Parathyroid adenoma (tissue), 2 donors: ENCODE results near the gene CTDSP2.

ENCODE experiments used
- H2AFZ ChIP-seq: fragments of 300-600 bp; sonication (generic); one replicate; pipeline ENCODE4 v1.7.0; 2017; ENCODE audit warnings: antibody characterized with exemption, mild to moderate bottlenecking
- H3K27ac ChIP-seq: fragments of 300-600 bp; sonication (generic); one replicate; pipeline ENCODE4 v1.7.0; 2017
- H3K27me3 ChIP-seq: fragments of 300-600 bp; sonication (generic); one replicate; pipeline ENCODE4 v1.7.0; 2017; ENCODE audit warnings: low read length; ENCODE audit not compliant: control insufficient read depth, insufficient read depth
- H3K36me3 ChIP-seq: fragments of 300-600 bp; sonication (generic); one replicate; pipeline ENCODE4 v1.7.0; 2017; ENCODE audit warnings: low read length; ENCODE audit not compliant: control insufficient read depth, insufficient read depth
- H3K4me1 ChIP-seq: fragments of 300-600 bp; sonication (generic); one replicate; pipeline ENCODE4 v1.7.0; 2017; ENCODE audit warnings: control low read depth
- H3K4me2 ChIP-seq: fragments of 300-600 bp; sonication (generic); one replicate; pipeline ENCODE4 v1.7.0; 2017; ENCODE audit warnings: low read length
- H3K4me3 ChIP-seq: fragments of 300-600 bp; sonication (generic); one replicate; pipeline ENCODE4 v1.7.0; 2017; ENCODE audit warnings: low read depth, low read length
- H3K79me2 ChIP-seq: fragments of 300-600 bp; sonication (generic); one replicate; pipeline ENCODE4 v1.7.0; 2017; ENCODE audit warnings: control low read depth
- H3K9ac ChIP-seq: fragments of 300-600 bp; sonication (generic); one replicate; pipeline ENCODE4 v1.7.0; 2017; ENCODE audit warnings: mild to moderate bottlenecking
- H3K9me3 ChIP-seq: fragments of 300-600 bp; sonication (generic); one replicate; pipeline ENCODE4 v1.7.0; 2017; ENCODE audit warnings: low read length; ENCODE audit not compliant: control insufficient read depth
- TF ChIP-seq, protein P1 (sequence below): fragments of 300-600 bp; sonication (generic); IDR thresholded peaks from one replicate; pipeline ENCODE4 v1.7.0; 2017; ENCODE audit warnings: antibody characterized with exemption, mild to moderate bottlenecking
- donor health status: primary hyperparathyroidism.

The CTDSP2 gene, protein sequence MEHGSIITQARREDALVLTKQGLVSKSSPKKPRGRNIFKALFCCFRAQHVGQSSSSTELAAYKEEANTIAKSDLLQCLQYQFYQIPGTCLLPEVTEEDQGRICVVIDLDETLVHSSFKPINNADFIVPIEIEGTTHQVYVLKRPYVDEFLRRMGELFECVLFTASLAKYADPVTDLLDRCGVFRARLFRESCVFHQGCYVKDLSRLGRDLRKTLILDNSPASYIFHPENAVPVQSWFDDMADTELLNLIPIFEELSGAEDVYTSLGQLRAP

GRCh38 chr12:57846577-57847319 is at the start of gene CTDSP2:
Gene CTDSP2, minus strand, starts transcription at chr12:57846729. Its CDS starts 294 bp downstream, at chr12:57846435.
- Histone ChIP-seq H3K9ac (peak within 1 kb of the TSS; percentile 91), H3K27me3 (no peaks in the 10 kb centered on the region), H3K4me3 (peak within 1 kb of the TSS; percentile 98), H2AFZ (peak within 1 kb of the TSS; percentile 99), H3K27ac (peak within 1 kb of the TSS; percentile 99), H3K4me1 (peaks cover 20% of the 10 kb centered on the region), H3K79me2 (peaks cover 39% of the 10 kb centered on the region), H3K36me3 (no peaks in the 10 kb centered on the region), H3K4me2 (peak within 1 kb of the TSS; percentile 95), H3K9me3 (no peaks in the 10 kb centered on the region)
- TF ChIP-seq, protein P1, sequence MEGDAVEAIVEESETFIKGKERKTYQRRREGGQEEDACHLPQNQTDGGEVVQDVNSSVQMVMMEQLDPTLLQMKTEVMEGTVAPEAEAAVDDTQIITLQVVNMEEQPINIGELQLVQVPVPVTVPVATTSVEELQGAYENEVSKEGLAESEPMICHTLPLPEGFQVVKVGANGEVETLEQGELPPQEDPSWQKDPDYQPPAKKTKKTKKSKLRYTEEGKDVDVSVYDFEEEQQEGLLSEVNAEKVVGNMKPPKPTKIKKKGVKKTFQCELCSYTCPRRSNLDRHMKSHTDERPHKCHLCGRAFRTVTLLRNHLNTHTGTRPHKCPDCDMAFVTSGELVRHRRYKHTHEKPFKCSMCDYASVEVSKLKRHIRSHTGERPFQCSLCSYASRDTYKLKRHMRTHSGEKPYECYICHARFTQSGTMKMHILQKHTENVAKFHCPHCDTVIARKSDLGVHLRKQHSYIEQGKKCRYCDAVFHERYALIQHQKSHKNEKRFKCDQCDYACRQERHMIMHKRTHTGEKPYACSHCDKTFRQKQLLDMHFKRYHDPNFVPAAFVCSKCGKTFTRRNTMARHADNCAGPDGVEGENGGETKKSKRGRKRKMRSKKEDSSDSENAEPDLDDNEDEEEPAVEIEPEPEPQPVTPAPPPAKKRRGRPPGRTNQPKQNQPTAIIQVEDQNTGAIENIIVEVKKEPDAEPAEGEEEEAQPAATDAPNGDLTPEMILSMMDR: no peak

GRCh38 chr12:57896115-57896433 is 49.5 kb upstream of the CTDSP2 start:
- H3K9ac ChIP-seq: peak overlapping the region; percentile 86
- peak overlapping the region; percentile 98 for H2AFZ ChIP-seq
- H3K79me2 ChIP-seq: no peaks in the 10 kb centered on the region
- no peaks in the 10 kb centered on the region for H3K36me3 ChIP-seq
- peak overlapping the region; percentile 96 for H3K27ac ChIP-seq
- H3K4me2 ChIP-seq: peak overlapping the region; percentile 86
- H3K4me3 ChIP-seq: peak overlapping the region; percentile 69
- H3K27me3 ChIP-seq: no peaks in the 10 kb centered on the region
- H3K4me1 ChIP-seq: peaks cover 39% of the 10 kb centered on the region
- no peaks in the 10 kb centered on the region for H3K9me3 ChIP-seq
- TF ChIP-seq, protein P1: no peak

- Histone ChIP-seq H3K36me3 (no peaks in the 10 kb centered on the region), H3K27ac (peak overlapping the region; percentile 96), H3K9ac (no peak overlapping the region), H3K4me2 (peak overlapping the region; percentile 86), H3K79me2 (no peaks in the 10 kb centered on the region), H3K4me1 (peaks cover 39% of the 10 kb centered on the region), H3K27me3 (no peaks in the 10 kb centered on the region), H3K9me3 (no peaks in the 10 kb centered on the region), H3K4me3 (no peak overlapping the region), H2AFZ (peak overlapping the region; percentile 98)
- TF ChIP-seq, protein P1: no peak
Measured at GRCh38 chr12:57895389-57896114, 49.0 kb upstream of the CTDSP2 start.

DNA sequence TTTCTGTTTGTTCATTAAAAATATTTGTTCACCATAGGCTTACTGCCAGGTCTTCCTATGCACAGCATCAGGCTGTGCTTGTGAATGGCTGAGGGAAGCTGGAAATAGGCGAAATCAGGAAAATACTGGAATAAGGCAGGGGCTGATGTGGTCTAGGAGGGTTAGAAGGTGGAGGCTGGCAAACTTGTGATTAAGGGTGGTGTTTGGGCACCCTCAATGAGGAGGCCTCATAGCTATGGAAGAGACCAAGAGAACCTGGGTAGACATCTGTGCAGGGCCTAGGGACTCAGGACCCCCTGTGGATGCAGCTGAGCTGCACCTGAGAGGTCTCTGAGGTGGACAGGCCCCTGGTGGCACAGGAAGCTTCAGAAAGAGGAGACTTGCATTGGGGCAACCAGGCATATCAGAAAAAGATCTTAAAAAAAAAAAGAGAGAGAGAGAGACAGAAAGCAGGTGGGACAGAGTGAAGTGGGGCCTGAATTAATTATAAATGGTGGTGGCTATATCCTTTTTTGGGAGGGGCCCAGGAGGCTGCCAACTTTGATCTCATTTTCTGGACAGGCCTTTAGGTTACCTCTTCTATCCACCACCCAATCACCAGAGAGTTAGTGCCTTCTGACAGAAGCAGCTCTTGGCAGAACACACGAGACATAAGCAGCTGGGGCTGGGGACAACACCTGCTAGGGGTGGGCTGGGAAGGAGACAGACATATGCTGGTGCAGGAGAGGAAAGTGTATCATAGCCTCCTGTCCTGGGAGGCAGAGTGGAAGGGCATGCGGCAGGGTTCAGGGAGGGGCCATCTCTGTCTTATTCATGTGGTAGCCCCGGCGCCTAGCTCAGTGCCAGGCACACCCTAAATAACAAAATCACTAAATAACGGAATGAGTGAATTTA is 48.1 kb upstream of the CTDSP2 start:
- H3K9me3 ChIP-seq: no peaks in the 10 kb centered on the region
- no peaks in the 10 kb centered on the region for H3K27me3 ChIP-seq
- peak overlapping the region; percentile 9 for H3K9ac ChIP-seq
- H3K4me1 ChIP-seq: peaks cover 39% of the 10 kb centered on the region
- H3K4me3 ChIP-seq: peak overlapping the region; percentile 34
- TF ChIP-seq, protein P1: no peak
- H3K79me2 ChIP-seq: no peaks in the 10 kb centered on the region
- peak overlapping the region; percentile 42 for H3K4me2 ChIP-seq
- H2AFZ ChIP-seq: peak overlapping the region; percentile 82
- peak overlapping the region; percentile 96 for H3K27ac ChIP-seq
- H3K36me3 ChIP-seq: no peaks in the 10 kb centered on the region
